Measurements from ENCODE around the gene ARHGAP5.

DNA sequence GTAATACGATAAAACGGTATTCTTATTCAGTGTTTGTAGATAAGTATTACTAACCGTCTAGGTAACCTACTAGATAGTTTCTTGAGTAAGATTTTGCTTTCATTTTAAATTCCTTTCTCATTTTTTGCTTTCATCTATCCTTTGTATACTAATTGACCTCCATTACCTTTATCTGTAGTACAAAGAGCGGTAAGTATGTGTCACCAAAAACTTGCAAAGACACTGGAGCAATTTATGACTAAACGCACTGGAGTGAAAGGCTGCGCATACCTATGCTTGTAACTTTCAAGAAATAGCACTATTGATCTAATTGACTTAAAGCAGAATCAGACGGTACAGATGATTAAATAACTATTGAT, 1.7 kb downstream of the ARHGAP5 start:
- TF ChIP-seq EZH2phosphoT487 (IDR thresholded peaks at IDR 0.05; ENCODE audit: low read length): no peak
- no peak for TF ChIP-seq EZH2 (optimal IDR thresholded peaks at IDR 0.05; ENCODE audit: low read depth, low read length)
